GM12878 (cell line): ENCODE results near the gene KIF5C. TPM values are rescaled to one million over a fixed set of nuclear protein-coding genes. Genes with fewer than 3 reads are reported as not detected.

Experiments used
- ATAC-seq: fragments of 200-7000 bp; cut with Tn5 transposase; 3 replicates; pipeline ENCODE4 v1.9.1; 2020; ENCODE audit warnings: mild to moderate bottlenecking, moderate library complexity
- BruUV-seq: library from RNA; stranded (reverse); fragments of 400-500 nt; replicated peaks from 2 replicates; lab custom pipeline; 2021; lab: Mats Ljungman, UMichigan
- CTCF ChIA-PET: fragments of 300-600 bp; sonication (Branson Sonifier 250); formaldehyde crosslinking; extraction: SDS; loops from one replicate; lab custom pipeline; 2021; ENCODE audit warnings: inconsistent platforms; lab: Yijun Ruan, JAX
- POLR2A ChIA-PET: fragments of 350-600 bp; formaldehyde crosslinking; extraction: SDS; loops from one replicate; lab custom pipeline; 2021; ENCODE audit warnings: inconsistent platforms; lab: Charles Lee
- RAD21 ChIA-PET: fragments of 300-600 bp; sonication (Branson Sonifier 250); formaldehyde crosslinking; loops from one replicate; lab custom pipeline; 2023; ENCODE audit warnings: antibody characterized with exemption; ENCODE audit not compliant: unreplicated experiment; lab: Charles Lee
- SMC1A ChIA-PET: fragments of 300-600 bp; sonication (Branson Sonifier 250); formaldehyde crosslinking; loops from one replicate; lab custom pipeline; 2023; ENCODE audit not compliant: unreplicated experiment, uncharacterized antibody; lab: Charles Lee
- DNase-seq: peaks from one replicate; pipeline ENCODE4 v3.0.0-alpha.2; 2011; ENCODE audit warnings: low read depth, low spot score
- FAIRE-seq: peaks from 3 replicates; lab custom pipeline; 2011; peaks lifted over from hg19 to GRCh38; lab: Jason Lieb, UNC
- H2AFZ ChIP-seq: 2 replicates; pipeline ENCODE4 v1.6.0; 2011; ENCODE audit warnings: low read depth, low read length, control low read depth; ENCODE audit not compliant: control insufficient read depth
- H3K27ac ChIP-seq: 2 replicates; pipeline ENCODE4 v1.5.1; 2011; ENCODE audit warnings: control low read depth; ENCODE audit not compliant: control insufficient read depth, insufficient read depth
- H3K27me3 ChIP-seq, 2 experiments: replicated peaks in 1 of 2; 2 replicates each; pipeline versions ENCODE4 v1.6.0 to v1.6.1; 2011; ENCODE audit warnings: low read length in 1 of 2; ENCODE audit not compliant: control insufficient read depth in 2 of 2, insufficient read depth in 2 of 2
- H3K36me3 ChIP-seq, 2 experiments: 2 replicates each; pipeline ENCODE4 v1.5.1; 2011; ENCODE audit warnings: low read length in 1 of 2; ENCODE audit not compliant: control insufficient read depth in 2 of 2, insufficient read depth in 2 of 2
- H3K4me1 ChIP-seq: 2 replicates; pipeline ENCODE4 v1.6.1; 2011; ENCODE audit warnings: mild to moderate bottlenecking, low read length, moderate library complexity, mixed read lengths; ENCODE audit not compliant: control insufficient read depth, insufficient read depth
- H3K4me2 ChIP-seq: 2 replicates; pipeline ENCODE4 v1.6.0; 2011; ENCODE audit warnings: control low read depth; ENCODE audit not compliant: control insufficient read depth, insufficient read depth
- H3K4me3 ChIP-seq: fragments of 200-600 bp; sonication (generic); 2 replicates; pipeline ENCODE4 v1.5.1; 2016
- H3K79me2 ChIP-seq: 2 replicates; pipeline ENCODE4 v1.6.0; 2011; ENCODE audit warnings: low read length; ENCODE audit not compliant: control insufficient read depth, insufficient read depth
- H3K9ac ChIP-seq: 2 replicates; pipeline ENCODE4 v1.8.0; 2011; ENCODE audit warnings: low read length, control low read depth, mixed read lengths; ENCODE audit not compliant: control insufficient read depth, insufficient read depth
- H3K9me3 ChIP-seq: replicated peaks from 3 replicates; pipeline ENCODE4 v1.5.1; 2011; ENCODE audit warnings: mild to moderate bottlenecking, low read length; ENCODE audit not compliant: control insufficient read depth, insufficient read depth
- H4K20me1 ChIP-seq: 2 replicates; pipeline ENCODE4 v1.6.0; 2011; ENCODE audit not compliant: control insufficient read depth, insufficient read depth
- BRCA1 ChIP-seq: IDR thresholded peaks from 2 replicates; pipeline ENCODE4 v1.6.1; 2011; ENCODE audit warnings: low read depth, low read length, improper control_type of control experiment
- EP300 ChIP-seq, 2 experiments: fragments of 150-350 bp in 1 of 2; IDR thresholded peaks; 2 replicates each; pipeline ENCODE4 v1.6.1; 2011 to 2012; ENCODE audit warnings: low read depth in 2 of 2, low read length in 2 of 2, borderline replicate concordance in 1 of 2, improper control_type of control experiment in 1 of 2, inconsistent platforms in 1 of 2; ENCODE audit not compliant: control insufficient read depth in 1 of 2
- ESRRA ChIP-seq: IDR thresholded peaks from 2 replicates; pipeline ENCODE4 v1.6.1; 2012; ENCODE audit warnings: mild to moderate bottlenecking, low read length, improper control_type of control experiment
- FOXK2 ChIP-seq: fragments of 450-650 bp; IDR thresholded peaks from 2 replicates; pipeline ENCODE4 v1.6.1; 2017; ENCODE audit warnings: mild to moderate bottlenecking, moderate library complexity
- IKZF2 ChIP-seq, 2 experiments: fragments of 450-650 bp; IDR thresholded peaks; 2 replicates each; pipeline ENCODE4 v1.6.1; 2017; ENCODE audit warnings: mild to moderate bottlenecking in 2 of 2, moderate library complexity in 2 of 2
- JUND ChIP-seq: IDR thresholded peaks from 2 replicates; pipeline ENCODE4 v1.6.1; 2012; ENCODE audit warnings: low read depth, mild to moderate bottlenecking, low read length, improper control_type of control experiment, moderate library complexity
- MXI1 ChIP-seq: fragments of 150-350 bp; IDR thresholded peaks from 2 replicates; pipeline ENCODE4 v1.6.1; 2011; ENCODE audit warnings: low read depth, mild to moderate bottlenecking, inconsistent platforms, low read length, improper control_type of control experiment
- NBN ChIP-seq: fragments of 450-650 bp; IDR thresholded peaks from 2 replicates; pipeline ENCODE4 v1.6.1; 2016
- NFIC ChIP-seq: IDR thresholded peaks from 2 replicates; pipeline ENCODE4 v1.6.1; 2012; ENCODE audit warnings: low read depth, mild to moderate bottlenecking, inconsistent platforms, low read length, moderate library complexity
- NFXL1 ChIP-seq: fragments of 450-650 bp; IDR thresholded peaks from 2 replicates; pipeline ENCODE4 v1.6.1; 2017; ENCODE audit warnings: antibody characterized with exemption, mild to moderate bottlenecking, borderline replicate concordance
- NR2F1 ChIP-seq: fragments of 450-650 bp; conservative IDR thresholded peaks from 2 replicates; pipeline ENCODE4 v1.6.1; 2017; ENCODE audit warnings: mild to moderate bottlenecking
- POLR2A ChIP-seq: IDR thresholded peaks from 2 replicates; pipeline ENCODE4 v1.6.1; 2011; ENCODE audit warnings: low read depth, mild to moderate bottlenecking, low read length
- RCOR1 ChIP-seq: conservative IDR thresholded peaks from 2 replicates; pipeline ENCODE4 v1.6.1; 2012; ENCODE audit warnings: low read depth, low read length, improper control_type of control experiment
- SUPT20H ChIP-seq: IDR thresholded peaks from 2 replicates; pipeline ENCODE4 v1.6.1; 2011; ENCODE audit warnings: low read depth, mild to moderate bottlenecking, low read length, moderate library complexity, borderline replicate concordance; ENCODE audit not compliant: control insufficient read depth
- ZBED1 ChIP-seq: IDR thresholded peaks from 2 replicates; pipeline ENCODE4 v1.6.1; 2016; ENCODE audit warnings: borderline replicate concordance
- WGBS: methylation state at CpG from one replicate; pipeline ENCODE4 v1.1.6; 2016; ENCODE audit warnings: low lambda C conversion rate; ENCODE audit not compliant: insufficient replicate concordance, insufficient coverage; ENCODE audit errors: missing lambda C conversion rate; 5-methylcytosine and 5-hydroxymethylcytosine counted together
- in situ Hi-C: fragments of 300-500 bp; cut with MboI; formaldehyde crosslinking; loops from 9 replicates; pipeline ENCODE4 v1.14.3; 2018; ENCODE audit warnings: mixed read lengths
- intact Hi-C: fragments of 100-400 bp; cut with micrococcal nuclease; formaldehyde crosslinking; loops from one replicate; pipeline ENCODE4 v1.14.2; 2022; ENCODE audit not compliant: unreplicated experiment
- polyA plus RNA-seq, 11 experiments: library from polyadenylated mRNA; depleted of rRNA in 4 of 11; unstranded in 6 of 11; stranded (reverse) in 5 of 11; fragments of >200 nt; fragmentation: Nextera tagmentation in 4 of 11; fragmentation: Illumina TruSeq in 1 of 11; extraction: Ambion mirVana in 4 of 11; extraction: Trizol in 1 of 11; gene quantifications; 1 replicate in 1 of 11; 2 replicates in 10 of 11; pipeline versions ENCODE4 v1.2.1 to v1.2.3, GENCODE V29; 2011 to 2016; ENCODE audit warnings: inconsistent platforms in 2 of 11, missing spikeins in 2 of 11, low read depth in 1 of 11
- total RNA-seq, 4 experiments: library from RNA; depleted of rRNA in 3 of 4; stranded (reverse); fragments of >200 nt in 3 of 4; fragmentation: Illumina TruSeq in 1 of 4; extraction: Trizol in 1 of 4; gene quantifications; 2 replicates each; pipeline versions ENCODE4 v1.2.1 to v1.2.3, GENCODE V29; 2013 to 2021
- TF ChIP-seq, protein P1 (sequence below): fragments of 450-650 bp; IDR thresholded peaks from 2 replicates; pipeline ENCODE4 v1.6.1; 2018; ENCODE audit warnings: mild to moderate bottlenecking, low read depth, moderate library complexity; ENCODE audit not compliant: partially characterized antibody
- TF ChIP-seq, protein P2 (sequence below): IDR thresholded peaks from 2 replicates; pipeline ENCODE4 v1.6.1; 2011; ENCODE audit warnings: low read depth, low read length, improper control_type of control experiment, borderline replicate concordance
- TF ChIP-seq, protein P3 (sequence below): fragments of 450-650 bp; conservative IDR thresholded peaks from 2 replicates; pipeline ENCODE4 v1.6.1; 2017; ENCODE audit warnings: mild to moderate bottlenecking, moderate library complexity

Gene KIF5C
- total and polyA plus RNA-seq, 10 of the 15 experiments (the other 5 are each of a cell fraction or from before 2014, with no cell fraction given), result 0.08 to 0.49 (median 0.24) TPM

DNA sequence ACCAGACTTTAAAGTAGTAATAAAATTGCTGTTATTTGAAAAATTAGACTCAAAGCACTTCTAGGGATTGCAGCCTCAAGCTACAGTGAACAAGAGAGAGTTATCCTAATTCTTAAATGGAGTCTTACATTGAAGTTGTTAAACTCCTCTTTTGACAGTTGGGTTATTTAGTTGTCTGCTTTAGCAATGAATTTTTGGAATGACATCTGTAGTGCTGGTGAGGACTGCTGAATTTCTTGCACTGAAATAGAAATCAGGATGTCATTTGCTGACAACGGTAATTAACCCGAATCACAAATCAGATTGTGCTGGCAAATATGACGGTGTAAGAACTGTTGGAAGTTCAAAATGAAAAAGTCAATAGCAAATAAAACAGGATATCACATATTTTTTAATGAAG lies 85.5 kb downstream of the KIF5C start (continued):
- TF ChIP-seq JUND (no peak), EP300 (IDR thresholded peaks at IDR 0.05; ENCODE audit: borderline replicate concordance in 1 of 2, control insufficient read depth in 1 of 2, low read depth in 2 of 2, low read length in 2 of 2) (no peak)

DNA sequence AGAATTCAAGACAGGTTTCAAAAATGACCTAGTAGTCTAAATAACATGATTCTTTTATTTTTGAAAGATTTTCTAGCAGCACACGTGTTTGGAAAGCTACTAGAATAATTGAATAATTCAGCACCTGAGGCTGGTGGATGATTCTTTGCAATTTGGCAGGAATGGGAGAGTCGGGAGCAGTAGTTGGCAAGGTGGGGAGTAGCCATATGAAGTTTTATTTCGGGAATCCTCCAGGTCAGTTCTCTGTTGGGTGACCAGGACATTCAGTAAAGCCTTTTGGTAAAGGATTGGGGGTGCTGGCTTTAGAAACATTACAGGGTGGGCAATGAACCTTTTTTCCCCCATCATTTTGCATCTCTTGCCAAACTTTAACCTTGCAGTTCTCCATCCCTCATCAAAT lies 88.4 kb downstream of the KIF5C start:
- ChIA-PET SMC1A (interaction anchor here (0.7 kb wide), 1 partner anchor 20 kb away, joined by 3 read pairs; no protein-coding TSS in a partner anchor), CTCF (no interaction called here), RAD21 (no interaction called here), POLR2A (no interaction called here)
- H3K9ac ChIP-seq, result no peak overlapping the region
- no peak for FAIRE-seq
- H3K4me1 ChIP-seq, result no peaks in the 10 kb centered on the region
- DNase-seq, result no peak
- ATAC-seq, result no peak
- intact Hi-C loops (no loop called here), in situ Hi-C loops (no loop called here)
- H3K79me2 ChIP-seq, result no peaks in the 10 kb centered on the region
- H3K9me3 ChIP-seq, result no peaks in the 10 kb centered on the region
- H3K4me3 ChIP-seq, result no peak overlapping the region
- 6% methylated on average over 3 of the region's 3 CpGs for WGBS
- H3K27ac ChIP-seq, result no peak overlapping the region
- H4K20me1 ChIP-seq, result no peaks in the 10 kb centered on the region
- no peak overlapping the region for H3K4me2 ChIP-seq
- H2AFZ ChIP-seq, result no peak overlapping the region
- no TSS peak for BruUV-seq
- H3K36me3 ChIP-seq, result no peaks in the 10 kb centered on the region
- no peaks in the 10 kb centered on the region for H3K27me3 ChIP-seq
- no peak for TF ChIP-seq FOXK2
- TF ChIP-seq POLR2A, result no peak
- TF ChIP-seq RCOR1, result no peak
- no peak for TF ChIP-seq BRCA1
- TF ChIP-seq NFXL1, result no peak
- no peak for TF ChIP-seq ESRRA
- TF ChIP-seq, protein P1, sequence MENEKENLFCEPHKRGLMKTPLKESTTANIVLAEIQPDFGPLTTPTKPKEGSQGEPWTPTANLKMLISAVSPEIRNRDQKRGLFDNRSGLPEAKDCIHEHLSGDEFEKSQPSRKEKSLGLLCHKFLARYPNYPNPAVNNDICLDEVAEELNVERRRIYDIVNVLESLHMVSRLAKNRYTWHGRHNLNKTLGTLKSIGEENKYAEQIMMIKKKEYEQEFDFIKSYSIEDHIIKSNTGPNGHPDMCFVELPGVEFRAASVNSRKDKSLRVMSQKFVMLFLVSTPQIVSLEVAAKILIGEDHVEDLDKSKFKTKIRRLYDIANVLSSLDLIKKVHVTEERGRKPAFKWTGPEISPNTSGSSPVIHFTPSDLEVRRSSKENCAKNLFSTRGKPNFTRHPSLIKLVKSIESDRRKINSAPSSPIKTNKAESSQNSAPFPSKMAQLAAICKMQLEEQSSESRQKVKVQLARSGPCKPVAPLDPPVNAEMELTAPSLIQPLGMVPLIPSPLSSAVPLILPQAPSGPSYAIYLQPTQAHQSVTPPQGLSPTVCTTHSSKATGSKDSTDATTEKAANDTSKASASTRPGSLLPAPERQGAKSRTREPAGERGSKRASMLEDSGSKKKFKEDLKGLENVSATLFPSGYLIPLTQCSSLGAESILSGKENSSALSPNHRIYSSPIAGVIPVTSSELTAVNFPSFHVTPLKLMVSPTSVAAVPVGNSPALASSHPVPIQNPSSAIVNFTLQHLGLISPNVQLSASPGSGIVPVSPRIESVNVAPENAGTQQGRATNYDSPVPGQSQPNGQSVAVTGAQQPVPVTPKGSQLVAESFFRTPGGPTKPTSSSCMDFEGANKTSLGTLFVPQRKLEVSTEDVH, result no peak
- TF ChIP-seq, protein P2, sequence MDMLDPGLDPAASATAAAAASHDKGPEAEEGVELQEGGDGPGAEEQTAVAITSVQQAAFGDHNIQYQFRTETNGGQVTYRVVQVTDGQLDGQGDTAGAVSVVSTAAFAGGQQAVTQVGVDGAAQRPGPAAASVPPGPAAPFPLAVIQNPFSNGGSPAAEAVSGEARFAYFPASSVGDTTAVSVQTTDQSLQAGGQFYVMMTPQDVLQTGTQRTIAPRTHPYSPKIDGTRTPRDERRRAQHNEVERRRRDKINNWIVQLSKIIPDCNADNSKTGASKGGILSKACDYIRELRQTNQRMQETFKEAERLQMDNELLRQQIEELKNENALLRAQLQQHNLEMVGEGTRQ, result no peak
- no peak for TF ChIP-seq SUPT20H
- no peak for TF ChIP-seq IKZF2 (IDR thresholded peaks at IDR 0.05)
- TF ChIP-seq ZBED1, result no peak
- no peak for TF ChIP-seq NFIC
- TF ChIP-seq NBN, result no peak
- no peak for TF ChIP-seq MXI1
- no peak for TF ChIP-seq NR2F1
- TF ChIP-seq, protein P3, sequence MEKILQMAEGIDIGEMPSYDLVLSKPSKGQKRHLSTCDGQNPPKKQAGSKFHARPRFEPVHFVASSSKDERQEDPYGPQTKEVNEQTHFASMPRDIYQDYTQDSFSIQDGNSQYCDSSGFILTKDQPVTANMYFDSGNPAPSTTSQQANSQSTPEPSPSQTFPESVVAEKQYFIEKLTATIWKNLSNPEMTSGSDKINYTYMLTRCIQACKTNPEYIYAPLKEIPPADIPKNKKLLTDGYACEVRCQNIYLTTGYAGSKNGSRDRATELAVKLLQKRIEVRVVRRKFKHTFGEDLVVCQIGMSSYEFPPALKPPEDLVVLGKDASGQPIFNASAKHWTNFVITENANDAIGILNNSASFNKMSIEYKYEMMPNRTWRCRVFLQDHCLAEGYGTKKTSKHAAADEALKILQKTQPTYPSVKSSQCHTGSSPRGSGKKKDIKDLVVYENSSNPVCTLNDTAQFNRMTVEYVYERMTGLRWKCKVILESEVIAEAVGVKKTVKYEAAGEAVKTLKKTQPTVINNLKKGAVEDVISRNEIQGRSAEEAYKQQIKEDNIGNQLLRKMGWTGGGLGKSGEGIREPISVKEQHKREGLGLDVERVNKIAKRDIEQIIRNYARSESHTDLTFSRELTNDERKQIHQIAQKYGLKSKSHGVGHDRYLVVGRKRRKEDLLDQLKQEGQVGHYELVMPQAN, result no peak
